Nephron (organoid): ENCODE measurements around the gene MEA1.

Experiments
- H3K27ac Mint-ChIP-seq, 3 experiments: 2 replicates each; pipeline ENCODE4 v1.8.0; 2020; ENCODE audit warnings: mixed read lengths in 3 of 3, mild to moderate bottlenecking in 2 of 3, moderate library complexity in 1 of 3
- H3K27me3 Mint-ChIP-seq: 2 replicates; pipeline ENCODE4 v1.8.0; 2021; ENCODE audit warnings: low read depth, mild to moderate bottlenecking, moderate library complexity, mixed read lengths
- H3K36me3 Mint-ChIP-seq: 2 replicates; pipeline ENCODE4 v1.8.0; 2020; ENCODE audit warnings: low read depth, mixed read lengths
- H3K4me1 Mint-ChIP-seq: 2 replicates; pipeline ENCODE4 v1.8.0; 2020; ENCODE audit warnings: mixed read lengths
- H3K4me3 Mint-ChIP-seq, 3 experiments: 2 replicates each; pipeline ENCODE4 v1.8.0; 2020; ENCODE audit warnings: mild to moderate bottlenecking in 3 of 3, mixed read lengths in 3 of 3, moderate library complexity in 2 of 3
- H3K9me3 Mint-ChIP-seq: 2 replicates; pipeline ENCODE4 v1.8.0; 2020; ENCODE audit warnings: mixed read lengths
- CTCF ChIP-seq, 3 experiments: fragments of 200-600 bp; sonication (generic); IDR thresholded peaks; one replicate each; pipeline ENCODE4 v1.5.0; 2021; ENCODE audit warnings: antibody characterized with exemption in 3 of 3; ENCODE audit not compliant: unreplicated experiment in 3 of 3

Gene MEA1

GRCh38 chr6:42987533-42988451, 26.0 kb downstream of the MEA1 start:
- peaks cover 46% of the 10 kb centered on the region for H3K4me1 Mint-ChIP-seq
- peaks cover 24% of the 10 kb centered on the region for H3K36me3 Mint-ChIP-seq
- no peaks in the 10 kb centered on the region for H3K27me3 Mint-ChIP-seq
- peak overlapping the region; percentile 27 to 96 (median 93) for H3K4me3 Mint-ChIP-seq
- TF ChIP-seq CTCF (IDR thresholded peaks at IDR 0.05; ENCODE audit: unreplicated experiment in 3 of 3): no peak
- H3K9me3 Mint-ChIP-seq: no peaks in the 10 kb centered on the region
- H3K27ac Mint-ChIP-seq: peak overlapping the region in 2 of 3 experiments; percentile 57 to 86

- peak overlapping the region; percentile 37 to 78 (median 75) for H3K27ac Mint-ChIP-seq
- peaks cover 13% of the 10 kb centered on the region for H3K36me3 Mint-ChIP-seq
- TF ChIP-seq CTCF (IDR thresholded peaks at IDR 0.05; ENCODE audit: unreplicated experiment in 3 of 3): no peak
- H3K27me3 Mint-ChIP-seq: no peaks in the 10 kb centered on the region
- H3K9me3 Mint-ChIP-seq: no peaks in the 10 kb centered on the region
- peak overlapping the region; percentile 91 to 96 (median 93) for H3K4me3 Mint-ChIP-seq
- peaks cover 46% of the 10 kb centered on the region for H3K4me1 Mint-ChIP-seq
Observed at GRCh38 chr6:42984924-42985475, 28.7 kb downstream of the MEA1 start.

GRCh38 chr6:42984001-42984923, 29.5 kb downstream of the MEA1 start, which contains the start of gene PPP2R5D:
PPP2R5D (plus strand) TSS chr6:42984570; CDS start chr6:42984678, 108 bp downstream.
- Mint-ChIP-seq H3K4me3 (peak within 1 kb of the TSS; percentile 91 to 96 (median 93)), H3K9me3 (no peaks in the 10 kb centered on the region), H3K27ac (peak within 1 kb of the TSS; percentile 98 to 99 (median 99)), H3K36me3 (peaks cover 7% of the 10 kb centered on the region), H3K27me3 (no peaks in the 10 kb centered on the region), H3K4me1 (peaks cover 52% of the 10 kb centered on the region)
- TF ChIP-seq CTCF (IDR thresholded peaks at IDR 0.05; ENCODE audit: unreplicated experiment in 3 of 3): no peak

- H3K36me3 Mint-ChIP-seq: peaks cover 2% of the 10 kb centered on the region
- peak overlapping the region; percentile 47 to 62 (median 55) for H3K27ac Mint-ChIP-seq
- no peak for TF ChIP-seq CTCF (IDR thresholded peaks at IDR 0.05; ENCODE audit: unreplicated experiment in 3 of 3)
- H3K4me1 Mint-ChIP-seq: peaks cover 46% of the 10 kb centered on the region
- H3K27me3 Mint-ChIP-seq: no peaks in the 10 kb centered on the region
- H3K4me3 Mint-ChIP-seq: peak overlapping the region; percentile 41 to 62 (median 56)
- H3K9me3 Mint-ChIP-seq: no peaks in the 10 kb centered on the region
Observed at GRCh38 chr6:42981836-42982235, 31.9 kb downstream of the MEA1 start.

- peak overlapping the region; percentile 97 to 99 (median 99) for H3K27ac Mint-ChIP-seq
- no peak for TF ChIP-seq CTCF (IDR thresholded peaks at IDR 0.05; ENCODE audit: unreplicated experiment in 3 of 3)
- no peaks in the 10 kb centered on the region for H3K27me3 Mint-ChIP-seq
- H3K9me3 Mint-ChIP-seq: no peaks in the 10 kb centered on the region
- peaks cover 4% of the 10 kb centered on the region for H3K36me3 Mint-ChIP-seq
- peaks cover 30% of the 10 kb centered on the region for H3K4me1 Mint-ChIP-seq
- peak overlapping the region; percentile 88 to 94 (median 94) for H3K4me3 Mint-ChIP-seq
Observed at GRCh38 chr6:42979523-42980177, 34.1 kb downstream of the MEA1 start.
